Pancreas (tissue), 10 donors: Measurements from ENCODE around the gene TLCD3A. TPM values are rescaled to one million over a fixed set of nuclear protein-coding genes. Genes with fewer than 3 reads are reported as not detected.
"Not testable (repeated sequence)": the region's sequence is repeated elsewhere in the genome, so short reads cannot be mapped to it uniquely, and the experiment has no call there.

Source experiments
- ATAC-seq, 4 donors: fragments of 200-7000 bp; cut with Tn5 transposase; one replicate each; pipeline versions ENCODE4 v1.8.0 to v1.9.1; 2020; ENCODE audit warnings: mild to moderate bottlenecking in 4 of 4, moderate library complexity in 4 of 4
- DNase-seq, 6 donors: peaks; one replicate each; pipeline ENCODE4 v3.0.0-alpha.2; 2020
- FAIRE-seq: peaks from 2 replicates; lab custom pipeline; 2012; peaks lifted over from hg19 to GRCh38; lab: Jason Lieb, UNC
- H3K27ac ChIP-seq, 4 donors: fragments of 200-600 bp; sonication (generic); 1 replicate in 3 of 4; 2 replicates in 1 of 4; pipeline versions ENCODE4 v1.5.0 to v1.8.0; 2020
- H3K27me3 ChIP-seq, 4 donors: fragments of 200-600 bp; one replicate each; pipeline ENCODE4 v1.8.0; 2021
- H3K36me3 ChIP-seq, 3 donors: fragments of 200-600 bp; sonication (generic) in 1 of 3; one replicate each; pipeline versions ENCODE4 v1.5.0 to v1.8.0; 2020 to 2021
- H3K4me1 ChIP-seq, 3 donors: fragments of 200-600 bp; one replicate each; pipeline ENCODE4 v1.8.0; 2021
- H3K4me3 ChIP-seq, 4 donors: fragments of 200-600 bp; sonication (generic) in 2 of 4; one replicate each; pipeline versions ENCODE4 v1.5.0 to v1.8.0; 2020 to 2021
- H3K9me3 ChIP-seq, 4 donors: fragments of 200-600 bp; one replicate each; pipeline ENCODE4 v1.8.0; 2021
- WGBS, 2 donors: extraction: QIAGEN DNeasy Blood & Tissue Kit; methylation state at CpG; one replicate each; pipeline ENCODE4 v1.1.7; 2013; 5-methylcytosine and 5-hydroxymethylcytosine counted together
- intact Hi-C, 3 donors: fragments of 100-400 bp; cut with DNase I; formaldehyde crosslinking; loops; one replicate each; pipeline versions ENCODE4 v1.11.1 to v1.14.2; 2022
- polyA plus RNA-seq, 2 donors: library from polyadenylated mRNA; stranded (reverse); fragments of 200-250 nt; gene quantifications; one replicate each; pipeline ENCODE4 v1.2.3, GENCODE V29; 2013
- total RNA-seq, 6 donors: library from RNA; stranded (reverse); fragmentation: NEBNext Ultra II Directional in 4 of 6; extraction: Animal tissue kit (Norgen Biotek cat#: 25700) in 4 of 6; gene quantifications; one replicate each; pipeline versions ENCODE4 v1.2.1 to v1.2.4, GENCODE V29; 2021 to 2023
- TF ChIP-seq, protein P1 (sequence below), 4 donors: fragments of 200-600 bp; sonication (generic) in 3 of 4; IDR thresholded peaks; one replicate each; pipeline versions ENCODE4 v1.5.0 to v1.8.0; 2021; ENCODE audit warnings: antibody characterized with exemption in 4 of 4
- donor health status: healthy with polysubstance abuse.
- donor health status: DM: no; HTN: no; CAD: no; lungs with moderate emphysema.
- donor health status: DM: no; HTN: no; CAD: no.
- donor health status: control.
- donor health status: control.
- donor health status: Bipolar disorder and iron deficiency.
- donor health status: DM: yes; HTN: yes; CAD: no.
- donor health status: DM: no; HTN: no; CAD: no.
- donor health status: DM: no; HTN: no; CAD: no.
- donor health status: DM: yes; HTN: yes; CAD: no.

TLCD3A gene
- total and polyA plus RNA-seq, 8 donors: 3.2 to 9.0 (median 5.9) TPM

DNA sequence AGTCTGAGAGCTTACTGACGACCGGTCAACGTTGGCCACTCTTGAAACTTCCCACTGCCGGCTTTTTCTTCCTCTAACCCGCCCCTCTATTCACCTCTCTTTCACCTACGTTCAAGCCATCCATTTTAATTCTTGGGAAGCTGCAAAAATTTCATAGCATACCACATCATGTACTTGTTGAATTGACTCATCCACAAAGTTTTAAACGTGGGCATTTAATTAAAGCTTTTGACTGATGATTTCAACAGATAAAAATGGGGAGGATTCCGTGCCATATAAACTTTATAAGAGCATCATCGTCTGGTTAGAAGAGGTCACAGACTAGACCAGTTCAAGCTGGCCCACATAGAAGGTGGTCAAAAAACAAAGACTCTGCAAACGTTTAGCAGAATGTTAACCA is 40.3 kb upstream of the TLCD3A start:
- DNase-seq (no peak), FAIRE-seq (no peak), ATAC-seq (no peak)
- H3K4me3 ChIP-seq: no peak overlapping the region
- intact Hi-C loops: no loop called here
- H3K9me3 ChIP-seq: no peaks in the 10 kb centered on the region
- TF ChIP-seq, protein P1, sequence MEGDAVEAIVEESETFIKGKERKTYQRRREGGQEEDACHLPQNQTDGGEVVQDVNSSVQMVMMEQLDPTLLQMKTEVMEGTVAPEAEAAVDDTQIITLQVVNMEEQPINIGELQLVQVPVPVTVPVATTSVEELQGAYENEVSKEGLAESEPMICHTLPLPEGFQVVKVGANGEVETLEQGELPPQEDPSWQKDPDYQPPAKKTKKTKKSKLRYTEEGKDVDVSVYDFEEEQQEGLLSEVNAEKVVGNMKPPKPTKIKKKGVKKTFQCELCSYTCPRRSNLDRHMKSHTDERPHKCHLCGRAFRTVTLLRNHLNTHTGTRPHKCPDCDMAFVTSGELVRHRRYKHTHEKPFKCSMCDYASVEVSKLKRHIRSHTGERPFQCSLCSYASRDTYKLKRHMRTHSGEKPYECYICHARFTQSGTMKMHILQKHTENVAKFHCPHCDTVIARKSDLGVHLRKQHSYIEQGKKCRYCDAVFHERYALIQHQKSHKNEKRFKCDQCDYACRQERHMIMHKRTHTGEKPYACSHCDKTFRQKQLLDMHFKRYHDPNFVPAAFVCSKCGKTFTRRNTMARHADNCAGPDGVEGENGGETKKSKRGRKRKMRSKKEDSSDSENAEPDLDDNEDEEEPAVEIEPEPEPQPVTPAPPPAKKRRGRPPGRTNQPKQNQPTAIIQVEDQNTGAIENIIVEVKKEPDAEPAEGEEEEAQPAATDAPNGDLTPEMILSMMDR (IDR thresholded peaks at IDR 0.05): no peak
- 77 to 83% methylated on average over 10 of the region's 10 CpGs for WGBS, 2 donors
- no peaks in the 10 kb centered on the region for H3K27me3 ChIP-seq
- H3K27ac ChIP-seq: no peak overlapping the region
- peaks cover 0 to 21% (median 5%) of the 10 kb centered on the region in 3 donors for H3K36me3 ChIP-seq
- H3K4me1 ChIP-seq: no peaks in the 10 kb centered on the region

DNA sequence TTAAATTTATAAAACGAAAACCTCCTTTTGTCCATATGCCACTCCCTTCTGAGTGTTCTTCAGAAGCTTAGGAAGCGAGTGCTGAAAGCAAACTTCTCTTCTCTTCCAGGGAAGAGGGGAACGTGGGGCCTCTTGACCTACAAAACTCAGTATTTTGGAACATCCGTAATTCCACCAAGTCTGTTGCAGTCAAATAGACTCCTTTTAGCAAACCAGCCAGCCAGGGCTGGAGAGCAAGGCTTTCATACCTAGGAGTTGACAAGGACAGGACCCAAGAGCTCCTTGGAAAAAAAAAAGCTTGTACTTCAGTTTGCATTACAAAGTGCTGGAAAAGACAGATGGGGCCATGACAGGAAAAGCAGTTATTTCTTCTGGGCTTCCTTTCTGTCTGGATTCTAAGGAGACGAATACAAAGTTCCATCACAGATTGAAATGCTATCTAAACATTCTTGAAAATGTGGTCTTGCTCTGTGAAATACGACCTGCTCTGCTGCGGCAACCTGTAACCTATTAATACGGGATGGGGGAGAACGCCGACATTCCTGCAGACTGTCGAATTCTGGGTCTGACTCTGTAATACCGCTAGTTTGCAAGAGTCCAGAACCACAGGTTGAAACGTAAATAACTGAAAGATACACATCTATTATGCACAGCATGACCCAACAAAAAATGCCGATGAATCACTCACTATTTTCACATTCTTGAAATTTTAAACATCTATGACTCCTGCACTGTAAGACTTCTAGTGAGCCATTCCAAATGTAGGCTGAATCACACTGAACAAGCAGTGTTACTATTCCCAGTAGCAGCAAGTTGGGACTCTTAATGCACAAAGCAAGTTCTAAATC is 38.4 kb upstream of the TLCD3A start:
- 88% methylated on average over 14 of the region's 14 CpGs for WGBS, 2 donors
- no peaks in the 10 kb centered on the region for H3K9me3 ChIP-seq
- H3K36me3 ChIP-seq: peaks cover 0 to 21% (median 5%) of the 10 kb centered on the region in 3 donors
- intact Hi-C loops: no loop called here
- H3K4me1 ChIP-seq: no peaks in the 10 kb centered on the region
- TF ChIP-seq, protein P1 (IDR thresholded peaks at IDR 0.05): no peak
- ATAC-seq: peak in 1 of 4 donors; percentile 32
- H3K27ac ChIP-seq: no peak overlapping the region
- DNase-seq: no peak
- no peak overlapping the region for H3K4me3 ChIP-seq
- FAIRE-seq: no peak
- no peaks in the 10 kb centered on the region for H3K27me3 ChIP-seq

DNA sequence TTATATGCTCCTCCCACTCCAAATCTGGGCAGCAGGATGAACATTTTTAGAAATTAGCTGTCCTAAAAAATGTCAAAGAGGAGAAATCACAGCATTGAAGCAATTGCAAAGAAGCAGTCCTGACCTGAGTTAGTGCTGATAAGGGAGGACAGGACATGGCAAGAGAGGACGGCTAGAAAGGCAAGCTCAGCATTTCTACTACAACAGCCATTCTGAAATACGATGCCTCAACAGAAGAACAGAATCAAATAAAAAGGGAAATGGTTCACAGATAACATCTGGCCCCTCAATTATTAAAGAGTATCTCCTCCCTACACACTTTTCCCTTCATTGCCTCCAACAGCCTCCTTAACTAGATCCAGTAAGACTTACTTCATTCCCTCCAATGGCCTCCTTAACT is 36.0 kb upstream of the TLCD3A start:
- H3K27ac ChIP-seq: no peak overlapping the region
- TF ChIP-seq, protein P1 (IDR thresholded peaks at IDR 0.05): no peak
- intact Hi-C loops: no loop called here
- no peak for DNase-seq
- ATAC-seq: no peak
- no peaks in the 10 kb centered on the region for H3K27me3 ChIP-seq
- H3K36me3 ChIP-seq: peaks cover 0 to 21% (median 0%) of the 10 kb centered on the region in 3 donors
- 80 to 82% methylated on average over 2 of the region's 2 CpGs for WGBS, 2 donors
- H3K4me3 ChIP-seq: no peak overlapping the region
- no peaks in the 10 kb centered on the region for H3K4me1 ChIP-seq
- no peaks in the 10 kb centered on the region for H3K9me3 ChIP-seq
- no peak for FAIRE-seq

DNA sequence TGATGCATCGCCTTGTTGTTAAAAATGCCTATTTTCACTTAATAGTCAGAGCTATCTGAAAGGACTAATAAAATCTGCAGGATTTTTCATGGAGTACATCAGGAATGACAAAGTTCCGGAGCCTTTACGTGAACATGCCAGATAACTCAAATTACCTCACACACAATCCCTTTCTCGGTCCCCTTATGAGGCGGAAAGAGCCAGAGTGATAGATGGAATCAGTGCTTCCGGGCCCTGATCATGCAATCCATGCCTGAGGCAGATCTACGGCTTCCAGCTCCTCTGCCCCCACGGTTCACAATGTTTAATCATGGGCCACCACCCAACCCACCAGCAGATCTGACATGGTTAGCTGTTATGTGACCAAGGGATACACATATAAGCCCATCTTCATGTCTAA is 34.7 kb upstream of the TLCD3A start:
- DNase-seq (no peak), ATAC-seq (no peak), FAIRE-seq (no peak)
- Histone ChIP-seq H3K27me3 (no peaks in the 10 kb centered on the region), H3K9me3 (no peaks in the 10 kb centered on the region), H3K4me1 (no peaks in the 10 kb centered on the region), H3K4me3 (no peak overlapping the region), H3K36me3 (peaks cover 0 to 25% (median 0%) of the 10 kb centered on the region in 3 donors), H3K27ac (no peak overlapping the region)
- TF ChIP-seq, protein P1 (IDR thresholded peaks at IDR 0.05): no peak
- 94 to 95% methylated on average over 8 of the region's 8 CpGs for WGBS, 2 donors
- intact Hi-C loops: no loop called here

DNA sequence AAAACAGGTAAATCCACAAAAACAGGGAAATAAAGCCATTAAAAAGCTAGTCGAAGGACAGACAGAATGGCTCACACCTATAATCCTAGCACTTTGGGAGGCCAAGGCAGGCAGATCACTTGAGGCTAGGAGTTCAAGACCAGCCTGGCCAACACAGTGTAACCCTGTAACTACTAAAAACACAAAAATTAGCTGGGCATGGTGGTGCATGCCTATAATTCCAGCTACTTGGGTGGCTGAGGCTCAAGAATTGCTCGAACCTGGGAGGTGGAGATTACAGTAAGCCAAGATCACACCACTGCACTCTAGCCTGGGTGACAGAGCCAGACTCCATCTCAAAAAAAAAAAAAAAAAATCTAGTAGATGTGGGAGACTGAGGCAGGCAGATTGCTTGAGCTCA is 34.3 kb upstream of the TLCD3A start:
- FAIRE-seq, H3K27ac ChIP-seq, DNase-seq, H3K4me3 ChIP-seq, ATAC-seq, H3K4me1 ChIP-seq, H3K9me3 ChIP-seq, H3K27me3 ChIP-seq, intact Hi-C loops: not testable (repeated sequence)
- H3K36me3 ChIP-seq: peaks cover 0 to 25% (median 0%) of the 10 kb centered on the region in 3 donors
- WGBS, 2 donors: 81 to 91% methylated on average over 2 of the region's 2 CpGs
